Thyroid gland (tissue), 4 donors: ENCODE results near the gene ATXN3.

Experiments used
- POLR2A ChIP-seq, 2 donors: fragments of 450-650 bp; IDR thresholded peaks; one replicate each; pipeline ENCODE4 v1.6.1; 2017; ENCODE audit warnings: antibody characterized with exemption in 2 of 2, mild to moderate bottlenecking in 2 of 2, moderate library complexity in 1 of 2
- TF ChIP-seq, protein P1 (sequence below), 6 experiments: fragments of 200-600 bp in 3 of 6; fragments of 450-650 bp in 3 of 6; sonication (generic) in 3 of 6; IDR thresholded peaks; one replicate each; pipeline ENCODE4 v1.5.1; 2016 to 2019; ENCODE audit warnings: antibody characterized with exemption in 6 of 6, mild to moderate bottlenecking in 2 of 6, inconsistent platforms in 1 of 6, moderate library complexity in 1 of 6

DNA sequence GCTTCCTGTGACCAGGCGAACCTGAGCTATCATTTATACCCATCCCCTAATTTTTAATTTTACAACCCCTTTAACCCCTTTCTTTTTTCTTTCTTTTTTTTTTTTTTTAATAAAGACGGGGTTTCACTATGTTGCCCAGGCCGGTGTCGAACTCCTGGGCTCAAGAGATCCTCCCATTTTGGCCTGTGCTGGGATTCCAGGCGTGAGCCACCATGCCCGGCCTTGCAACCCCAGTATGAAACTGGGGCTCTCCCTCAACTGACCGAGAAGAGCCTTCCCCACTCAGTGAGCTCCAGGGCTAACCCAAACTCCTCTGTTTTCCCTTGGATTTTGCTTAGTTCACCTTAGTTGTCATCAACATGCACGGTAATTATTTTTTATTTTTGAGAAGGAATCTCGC is 16.4 kb upstream of the ATXN3 start:
- no peak for TF ChIP-seq POLR2A (IDR thresholded peaks at IDR 0.05)
- TF ChIP-seq, protein P1, sequence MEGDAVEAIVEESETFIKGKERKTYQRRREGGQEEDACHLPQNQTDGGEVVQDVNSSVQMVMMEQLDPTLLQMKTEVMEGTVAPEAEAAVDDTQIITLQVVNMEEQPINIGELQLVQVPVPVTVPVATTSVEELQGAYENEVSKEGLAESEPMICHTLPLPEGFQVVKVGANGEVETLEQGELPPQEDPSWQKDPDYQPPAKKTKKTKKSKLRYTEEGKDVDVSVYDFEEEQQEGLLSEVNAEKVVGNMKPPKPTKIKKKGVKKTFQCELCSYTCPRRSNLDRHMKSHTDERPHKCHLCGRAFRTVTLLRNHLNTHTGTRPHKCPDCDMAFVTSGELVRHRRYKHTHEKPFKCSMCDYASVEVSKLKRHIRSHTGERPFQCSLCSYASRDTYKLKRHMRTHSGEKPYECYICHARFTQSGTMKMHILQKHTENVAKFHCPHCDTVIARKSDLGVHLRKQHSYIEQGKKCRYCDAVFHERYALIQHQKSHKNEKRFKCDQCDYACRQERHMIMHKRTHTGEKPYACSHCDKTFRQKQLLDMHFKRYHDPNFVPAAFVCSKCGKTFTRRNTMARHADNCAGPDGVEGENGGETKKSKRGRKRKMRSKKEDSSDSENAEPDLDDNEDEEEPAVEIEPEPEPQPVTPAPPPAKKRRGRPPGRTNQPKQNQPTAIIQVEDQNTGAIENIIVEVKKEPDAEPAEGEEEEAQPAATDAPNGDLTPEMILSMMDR (IDR thresholded peaks at IDR 0.05): no peak
